HEK293 (cell line): ENCODE data around the gene CAMP.

Experiments used
- CTCF ChIP-seq: fragments of 450-650 bp; formaldehyde crosslinking; IDR thresholded peaks from 2 replicates; pipeline ENCODE4 v1.5.1; 2016; ENCODE audit warnings: missing biosample characterization, missing genetic modification characterization
- MZF1 ChIP-seq: fragments of 450-650 bp; formaldehyde crosslinking; IDR thresholded peaks from 2 replicates; pipeline ENCODE4 v1.5.1; 2017; ENCODE audit warnings: missing biosample characterization, missing genetic modification characterization, borderline replicate concordance
- ZBTB6 ChIP-seq: fragments of 450-650 bp; formaldehyde crosslinking; IDR thresholded peaks from 2 replicates; pipeline ENCODE4 v1.5.1; 2017; ENCODE audit warnings: missing biosample characterization, missing genetic modification characterization
- ZNF10 ChIP-seq: fragments of 450-650 bp; formaldehyde crosslinking; IDR thresholded peaks from 2 replicates; pipeline ENCODE4 v1.5.1; 2017; ENCODE audit warnings: missing biosample characterization, missing genetic modification characterization
- ZNF433 ChIP-seq: fragments of 450-650 bp; formaldehyde crosslinking; IDR thresholded peaks from 2 replicates; pipeline ENCODE4 v1.5.1; 2016; ENCODE audit warnings: missing biosample characterization, missing genetic modification characterization, low read depth
- ZNF776 ChIP-seq: fragments of 450-650 bp; formaldehyde crosslinking; IDR thresholded peaks from 2 replicates; pipeline ENCODE4 v1.5.0; 2017; ENCODE audit warnings: missing biosample characterization, missing genetic modification characterization, borderline replicate concordance

GRCh38 chr3:48222616-48223513, at the start of gene CAMP:
- TF ChIP-seq MZF1 (tag by site-specific recombination) (no peak), CTCF (tag by site-specific recombination) (no peak), ZNF776 (tag by site-specific recombination) (no peak), ZNF10 (tag by site-specific recombination) (no peak), ZBTB6 (tag by site-specific recombination) (no peak), ZNF433 (tag by site-specific recombination) (no peak)
